GM23338 (cell line): ENCODE measurements around the gene RGS3. TPM values are rescaled to one million over a fixed set of nuclear protein-coding genes. Genes with fewer than 3 reads are reported as not detected.

Experiments used
- ATAC-seq: fragments of 200-7000 bp; cut with Tn5 transposase; 3 replicates; pipeline ENCODE4 v1.9.1; 2020
- DNase-seq: peaks from one replicate; pipeline ENCODE4 v3.0.0-alpha.2; 2015; ENCODE audit warnings: low spot score
- H2AFZ ChIP-seq: fragments of 200-600 bp; sonication (generic); 2 replicates; pipeline ENCODE4 v1.8.0; 2016; ENCODE audit warnings: antibody characterized with exemption, mild to moderate bottlenecking, moderate library complexity
- H3F3A ChIP-seq: fragments of 200-600 bp; sonication (generic); replicated peaks from 2 replicates; pipeline ENCODE4 v1.8.0; 2017; ENCODE audit warnings: antibody characterized with exemption, mixed run types, low read depth
- H3K27ac ChIP-seq: fragments of 200-600 bp; sonication (generic); 2 replicates; pipeline ENCODE4 v1.6.1; 2016; ENCODE audit warnings: low read depth
- H3K27me3 ChIP-seq: fragments of 200-600 bp; sonication (generic); 2 replicates; pipeline ENCODE4 v1.8.0; 2016; ENCODE audit warnings: mild to moderate bottlenecking, mixed run types, moderate library complexity; ENCODE audit not compliant: insufficient read depth
- H3K36me3 ChIP-seq: fragments of 200-600 bp; sonication (generic); 2 replicates; pipeline ENCODE4 v1.8.0; 2016; ENCODE audit warnings: mild to moderate bottlenecking; ENCODE audit not compliant: insufficient read depth
- H3K4me1 ChIP-seq: fragments of 200-600 bp; sonication (generic); 2 replicates; pipeline ENCODE4 v1.8.0; 2016; ENCODE audit warnings: mild to moderate bottlenecking, moderate library complexity; ENCODE audit not compliant: insufficient read depth
- H3K4me2 ChIP-seq: fragments of 200-600 bp; sonication (generic); 2 replicates; pipeline ENCODE4 v1.7.1; 2017; ENCODE audit warnings: mixed run types
- H3K4me3 ChIP-seq: fragments of 200-600 bp; sonication (generic); 2 replicates; pipeline ENCODE4 v1.6.1; 2016; ENCODE audit warnings: mixed run types
- H3K79me2 ChIP-seq: fragments of 200-600 bp; sonication (generic); replicated peaks from 2 replicates; pipeline ENCODE4 v1.8.0; 2017; ENCODE audit warnings: mild to moderate bottlenecking; ENCODE audit not compliant: insufficient read depth
- H3K9me2 ChIP-seq: fragments of 200-600 bp; sonication (generic); 2 replicates; pipeline ENCODE4 v1.8.0; 2017; ENCODE audit not compliant: insufficient read depth
- H4K20me1 ChIP-seq: fragments of 200-600 bp; sonication (generic); replicated peaks from 2 replicates; pipeline ENCODE4 v1.8.0; 2017; ENCODE audit warnings: mild to moderate bottlenecking; ENCODE audit not compliant: insufficient read depth
- H3K27ac Mint-ChIP-seq: 2 replicates; pipeline ENCODE4 v1.8.0; 2020; ENCODE audit warnings: inconsistent platforms, mild to moderate bottlenecking, moderate library complexity, mixed read lengths
- H3K27me3 Mint-ChIP-seq: 3 replicates; pipeline ENCODE4 v1.8.0; 2022; ENCODE audit warnings: low read depth, mild to moderate bottlenecking, moderate library complexity, mixed read lengths, inconsistent platforms; ENCODE audit not compliant: insufficient read depth, poor library complexity
- H3K36me3 Mint-ChIP-seq: 3 replicates; pipeline ENCODE4 v1.8.0; 2021; ENCODE audit warnings: low read depth, mild to moderate bottlenecking, inconsistent platforms, moderate library complexity, mixed read lengths
- H3K4me1 Mint-ChIP-seq: 3 replicates; pipeline ENCODE4 v1.8.0; 2020; ENCODE audit warnings: mild to moderate bottlenecking, inconsistent platforms, mixed read lengths
- H3K4me3 Mint-ChIP-seq: 3 replicates; pipeline ENCODE4 v1.8.0; 2021; ENCODE audit warnings: moderate library complexity, mild to moderate bottlenecking, inconsistent platforms, mixed read lengths
- H3K9me3 Mint-ChIP-seq: 3 replicates; pipeline ENCODE4 v1.8.0; 2020; ENCODE audit warnings: moderate library complexity, mild to moderate bottlenecking, inconsistent platforms, mixed read lengths
- CREB1 ChIP-seq: fragments of 250-450 bp; sonication (Bioruptor Pico); IDR thresholded peaks from 2 replicates; pipeline ENCODE4 v1.5.0; 2020; ENCODE audit warnings: low read depth, mild to moderate bottlenecking, moderate library complexity
- EZH2 ChIP-seq: fragments of 200-600 bp; sonication (generic); IDR thresholded peaks from one replicate; pipeline ENCODE4 v1.8.0; 2017; ENCODE audit warnings: antibody characterized with exemption, mild to moderate bottlenecking, low read depth; ENCODE audit not compliant: unreplicated experiment
- EZH2phosphoT487 ChIP-seq: fragments of 200-600 bp; sonication (generic); IDR thresholded peaks from one replicate; pipeline ENCODE4 v1.8.1; 2018; ENCODE audit warnings: antibody characterized with exemption; ENCODE audit not compliant: unreplicated experiment
- JUNB ChIP-seq: IDR thresholded peaks from one replicate; pipeline ENCODE4 v1.6.1; 2016; ENCODE audit warnings: antibody characterized with exemption; ENCODE audit not compliant: unreplicated experiment
- NANOG ChIP-seq: IDR thresholded peaks from 2 replicates; pipeline ENCODE4 v1.6.1; 2016; ENCODE audit warnings: antibody characterized with exemption, borderline replicate concordance
- POLR2AphosphoS5 ChIP-seq: IDR thresholded peaks from 2 replicates; pipeline ENCODE4 v1.6.1; 2016; ENCODE audit warnings: antibody characterized with exemption, low read depth
- STAT1 ChIP-seq: IDR thresholded peaks from one replicate; pipeline ENCODE4 v1.6.1; 2016; ENCODE audit warnings: antibody characterized with exemption; ENCODE audit not compliant: unreplicated experiment
- ZNF114 ChIP-seq: fragments of 250-450 bp; sonication (Bioruptor Pico); IDR thresholded peaks from 2 replicates; pipeline ENCODE4 v1.5.0; 2020; ENCODE audit warnings: mild to moderate bottlenecking, moderate library complexity
- ZNF331 ChIP-seq: fragments of 250-450 bp; sonication (Bioruptor Pico); IDR thresholded peaks from 2 replicates; pipeline ENCODE4 v1.5.0; 2020; ENCODE audit warnings: low read depth, mild to moderate bottlenecking, moderate library complexity
- polyA plus RNA-seq: library from polyadenylated mRNA; unstranded; fragments of >200 nt; fragmentation: Nextera tagmentation; extraction: Ambion mirVana; gene quantifications from 2 replicates; pipeline ENCODE4 v1.2.1, GENCODE V29; 2016
- total RNA-seq: library from RNA; depleted of rRNA; stranded (reverse); fragments of >200 nt; shearing (Covaris generic); gene quantifications from 2 replicates; pipeline ENCODE4 v1.2.3, GENCODE V29; 2014
- TF ChIP-seq, protein P1 (sequence below): IDR thresholded peaks from one replicate; pipeline ENCODE4 v1.6.1; 2018; ENCODE audit warnings: antibody characterized with exemption; ENCODE audit not compliant: unreplicated experiment
- TF ChIP-seq, protein P2 (sequence below): IDR thresholded peaks from 2 replicates; pipeline ENCODE4 v1.6.1; 2016; ENCODE audit warnings: antibody characterized with exemption
- TF ChIP-seq, protein P3 (sequence below): fragments of 250-450 bp; sonication (Bioruptor Pico); IDR thresholded peaks from 2 replicates; pipeline ENCODE4 v1.5.0; 2020; ENCODE audit warnings: mild to moderate bottlenecking, moderate library complexity
- TF ChIP-seq, protein P4 (sequence below), 2 experiments: fragments of 200-600 bp in 1 of 2; sonication (generic) in 1 of 2; conservative IDR thresholded peaks; 2 replicates each; pipeline versions ENCODE4 v1.5.1 to v1.6.1; 2016 to 2017; ENCODE audit warnings: antibody characterized with exemption in 2 of 2, low read depth in 2 of 2, mild to moderate bottlenecking in 2 of 2, moderate library complexity in 1 of 2

Gene RGS3
- total and polyA plus RNA-seq, 2 experiments from 2014 or later, result 14.2 to 24.3 TPM

GRCh38 chr9:113568081-113568435 is 104.5 kb downstream of the RGS3 start:
- TF ChIP-seq, protein P1, sequence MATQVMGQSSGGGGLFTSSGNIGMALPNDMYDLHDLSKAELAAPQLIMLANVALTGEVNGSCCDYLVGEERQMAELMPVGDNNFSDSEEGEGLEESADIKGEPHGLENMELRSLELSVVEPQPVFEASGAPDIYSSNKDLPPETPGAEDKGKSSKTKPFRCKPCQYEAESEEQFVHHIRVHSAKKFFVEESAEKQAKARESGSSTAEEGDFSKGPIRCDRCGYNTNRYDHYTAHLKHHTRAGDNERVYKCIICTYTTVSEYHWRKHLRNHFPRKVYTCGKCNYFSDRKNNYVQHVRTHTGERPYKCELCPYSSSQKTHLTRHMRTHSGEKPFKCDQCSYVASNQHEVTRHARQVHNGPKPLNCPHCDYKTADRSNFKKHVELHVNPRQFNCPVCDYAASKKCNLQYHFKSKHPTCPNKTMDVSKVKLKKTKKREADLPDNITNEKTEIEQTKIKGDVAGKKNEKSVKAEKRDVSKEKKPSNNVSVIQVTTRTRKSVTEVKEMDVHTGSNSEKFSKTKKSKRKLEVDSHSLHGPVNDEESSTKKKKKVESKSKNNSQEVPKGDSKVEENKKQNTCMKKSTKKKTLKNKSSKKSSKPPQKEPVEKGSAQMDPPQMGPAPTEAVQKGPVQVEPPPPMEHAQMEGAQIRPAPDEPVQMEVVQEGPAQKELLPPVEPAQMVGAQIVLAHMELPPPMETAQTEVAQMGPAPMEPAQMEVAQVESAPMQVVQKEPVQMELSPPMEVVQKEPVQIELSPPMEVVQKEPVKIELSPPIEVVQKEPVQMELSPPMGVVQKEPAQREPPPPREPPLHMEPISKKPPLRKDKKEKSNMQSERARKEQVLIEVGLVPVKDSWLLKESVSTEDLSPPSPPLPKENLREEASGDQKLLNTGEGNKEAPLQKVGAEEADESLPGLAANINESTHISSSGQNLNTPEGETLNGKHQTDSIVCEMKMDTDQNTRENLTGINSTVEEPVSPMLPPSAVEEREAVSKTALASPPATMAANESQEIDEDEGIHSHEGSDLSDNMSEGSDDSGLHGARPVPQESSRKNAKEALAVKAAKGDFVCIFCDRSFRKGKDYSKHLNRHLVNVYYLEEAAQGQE, result no peak
- TF ChIP-seq STAT1 (no peak), CREB1 (CRISPR knock-in tag) (no peak), ZNF114 (CRISPR knock-in tag) (no peak), NANOG (no peak), JUNB (no peak), ZNF331 (CRISPR knock-in tag) (no peak), EZH2phosphoT487 (no peak), EZH2 (no peak), POLR2AphosphoS5 (no peak)
- TF ChIP-seq, protein P2, sequence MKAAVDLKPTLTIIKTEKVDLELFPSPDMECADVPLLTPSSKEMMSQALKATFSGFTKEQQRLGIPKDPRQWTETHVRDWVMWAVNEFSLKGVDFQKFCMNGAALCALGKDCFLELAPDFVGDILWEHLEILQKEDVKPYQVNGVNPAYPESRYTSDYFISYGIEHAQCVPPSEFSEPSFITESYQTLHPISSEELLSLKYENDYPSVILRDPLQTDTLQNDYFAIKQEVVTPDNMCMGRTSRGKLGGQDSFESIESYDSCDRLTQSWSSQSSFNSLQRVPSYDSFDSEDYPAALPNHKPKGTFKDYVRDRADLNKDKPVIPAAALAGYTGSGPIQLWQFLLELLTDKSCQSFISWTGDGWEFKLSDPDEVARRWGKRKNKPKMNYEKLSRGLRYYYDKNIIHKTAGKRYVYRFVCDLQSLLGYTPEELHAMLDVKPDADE, result no peak
- TF ChIP-seq, protein P3, sequence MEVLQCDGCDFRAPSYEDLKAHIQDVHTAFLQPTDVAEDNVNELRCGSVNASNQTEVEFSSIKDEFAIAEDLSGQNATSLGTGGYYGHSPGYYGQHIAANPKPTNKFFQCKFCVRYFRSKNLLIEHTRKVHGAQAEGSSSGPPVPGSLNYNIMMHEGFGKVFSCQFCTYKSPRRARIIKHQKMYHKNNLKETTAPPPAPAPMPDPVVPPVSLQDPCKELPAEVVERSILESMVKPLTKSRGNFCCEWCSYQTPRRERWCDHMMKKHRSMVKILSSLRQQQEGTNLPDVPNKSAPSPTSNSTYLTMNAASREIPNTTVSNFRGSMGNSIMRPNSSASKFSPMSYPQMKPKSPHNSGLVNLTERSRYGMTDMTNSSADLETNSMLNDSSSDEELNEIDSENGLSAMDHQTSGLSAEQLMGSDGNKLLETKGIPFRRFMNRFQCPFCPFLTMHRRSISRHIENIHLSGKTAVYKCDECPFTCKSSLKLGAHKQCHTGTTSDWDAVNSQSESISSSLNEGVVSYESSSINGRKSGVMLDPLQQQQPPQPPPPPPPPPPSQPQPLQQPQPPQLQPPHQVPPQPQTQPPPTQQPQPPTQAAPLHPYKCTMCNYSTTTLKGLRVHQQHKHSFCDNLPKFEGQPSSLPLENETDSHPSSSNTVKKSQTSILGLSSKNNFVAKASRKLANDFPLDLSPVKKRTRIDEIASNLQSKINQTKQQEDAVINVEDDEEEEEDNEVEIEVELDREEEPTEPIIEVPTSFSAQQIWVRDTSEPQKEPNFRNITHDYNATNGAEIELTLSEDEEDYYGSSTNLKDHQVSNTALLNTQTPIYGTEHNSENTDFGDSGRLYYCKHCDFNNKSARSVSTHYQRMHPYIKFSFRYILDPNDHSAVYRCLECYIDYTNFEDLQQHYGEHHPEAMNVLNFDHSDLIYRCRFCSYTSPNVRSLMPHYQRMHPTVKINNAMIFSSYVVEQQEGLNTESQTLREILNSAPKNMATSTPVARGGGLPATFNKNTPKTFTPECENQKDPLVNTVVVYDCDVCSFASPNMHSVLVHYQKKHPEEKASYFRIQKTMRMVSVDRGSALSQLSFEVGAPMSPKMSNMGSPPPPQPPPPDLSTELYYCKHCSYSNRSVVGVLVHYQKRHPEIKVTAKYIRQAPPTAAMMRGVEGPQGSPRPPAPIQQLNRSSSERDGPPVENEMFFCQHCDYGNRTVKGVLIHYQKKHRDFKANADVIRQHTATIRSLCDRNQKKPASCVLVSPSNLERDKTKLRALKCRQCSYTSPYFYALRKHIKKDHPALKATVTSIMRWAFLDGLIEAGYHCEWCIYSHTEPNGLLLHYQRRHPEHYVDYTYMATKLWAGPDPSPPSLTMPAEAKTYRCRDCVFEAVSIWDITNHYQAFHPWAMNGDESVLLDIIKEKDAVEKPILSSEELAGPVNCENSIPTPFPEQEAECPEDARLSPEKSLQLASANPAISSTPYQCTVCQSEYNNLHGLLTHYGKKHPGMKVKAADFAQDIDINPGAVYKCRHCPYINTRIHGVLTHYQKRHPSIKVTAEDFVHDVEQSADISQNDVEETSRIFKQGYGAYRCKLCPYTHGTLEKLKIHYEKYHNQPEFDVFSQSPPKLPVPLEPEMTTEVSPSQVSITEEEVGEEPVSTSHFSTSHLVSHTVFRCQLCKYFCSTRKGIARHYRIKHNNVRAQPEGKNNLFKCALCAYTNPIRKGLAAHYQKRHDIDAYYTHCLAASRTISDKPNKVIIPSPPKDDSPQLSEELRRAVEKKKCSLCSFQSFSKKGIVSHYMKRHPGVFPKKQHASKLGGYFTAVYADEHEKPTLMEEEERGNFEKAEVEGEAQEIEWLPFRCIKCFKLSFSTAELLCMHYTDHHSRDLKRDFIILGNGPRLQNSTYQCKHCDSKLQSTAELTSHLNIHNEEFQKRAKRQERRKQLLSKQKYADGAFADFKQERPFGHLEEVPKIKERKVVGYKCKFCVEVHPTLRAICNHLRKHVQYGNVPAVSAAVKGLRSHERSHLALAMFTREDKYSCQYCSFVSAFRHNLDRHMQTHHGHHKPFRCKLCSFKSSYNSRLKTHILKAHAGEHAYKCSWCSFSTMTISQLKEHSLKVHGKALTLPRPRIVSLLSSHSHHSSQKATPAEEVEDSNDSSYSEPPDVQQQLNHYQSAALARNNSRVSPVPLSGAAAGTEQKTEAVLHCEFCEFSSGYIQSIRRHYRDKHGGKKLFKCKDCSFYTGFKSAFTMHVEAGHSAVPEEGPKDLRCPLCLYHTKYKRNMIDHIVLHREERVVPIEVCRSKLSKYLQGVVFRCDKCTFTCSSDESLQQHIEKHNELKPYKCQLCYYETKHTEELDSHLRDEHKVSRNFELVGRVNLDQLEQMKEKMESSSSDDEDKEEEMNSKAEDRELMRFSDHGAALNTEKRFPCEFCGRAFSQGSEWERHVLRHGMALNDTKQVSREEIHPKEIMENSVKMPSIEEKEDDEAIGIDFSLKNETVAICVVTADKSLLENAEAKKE (CRISPR knock-in tag), result no peak
- TF ChIP-seq, protein P4, sequence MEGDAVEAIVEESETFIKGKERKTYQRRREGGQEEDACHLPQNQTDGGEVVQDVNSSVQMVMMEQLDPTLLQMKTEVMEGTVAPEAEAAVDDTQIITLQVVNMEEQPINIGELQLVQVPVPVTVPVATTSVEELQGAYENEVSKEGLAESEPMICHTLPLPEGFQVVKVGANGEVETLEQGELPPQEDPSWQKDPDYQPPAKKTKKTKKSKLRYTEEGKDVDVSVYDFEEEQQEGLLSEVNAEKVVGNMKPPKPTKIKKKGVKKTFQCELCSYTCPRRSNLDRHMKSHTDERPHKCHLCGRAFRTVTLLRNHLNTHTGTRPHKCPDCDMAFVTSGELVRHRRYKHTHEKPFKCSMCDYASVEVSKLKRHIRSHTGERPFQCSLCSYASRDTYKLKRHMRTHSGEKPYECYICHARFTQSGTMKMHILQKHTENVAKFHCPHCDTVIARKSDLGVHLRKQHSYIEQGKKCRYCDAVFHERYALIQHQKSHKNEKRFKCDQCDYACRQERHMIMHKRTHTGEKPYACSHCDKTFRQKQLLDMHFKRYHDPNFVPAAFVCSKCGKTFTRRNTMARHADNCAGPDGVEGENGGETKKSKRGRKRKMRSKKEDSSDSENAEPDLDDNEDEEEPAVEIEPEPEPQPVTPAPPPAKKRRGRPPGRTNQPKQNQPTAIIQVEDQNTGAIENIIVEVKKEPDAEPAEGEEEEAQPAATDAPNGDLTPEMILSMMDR (conservative IDR thresholded peaks at IDR 0.05; ENCODE audit: low read depth in 2 of 2), result no peak
- H3K27me3 Mint-ChIP-seq, result peaks cover 1% of the 10 kb centered on the region
- no peaks in the 10 kb centered on the region; the same call in 2 of the 3 replicates for H3K9me3 Mint-ChIP-seq
- Histone ChIP-seq H4K20me1 (no peaks in the 10 kb centered on the region), H3K79me2 (no peaks in the 10 kb centered on the region), H2AFZ (no peak overlapping the region), H3K9me2 (no peaks in the 10 kb centered on the region), H3K36me3 (no peaks in the 10 kb centered on the region), H3K4me2 (no peak overlapping the region), H3K27ac (no peak overlapping the region), H3K4me3 (no peak overlapping the region), H3F3A (no peaks in the 10 kb centered on the region), H3K27me3 (no peaks in the 10 kb centered on the region), H3K4me1 (peaks cover 5% of the 10 kb centered on the region; the same call in 1 of the 2 replicates)
- ATAC-seq (no peak), DNase-seq (no peak)
- H3K4me1 Mint-ChIP-seq, result peaks cover 22% of the 10 kb centered on the region
- H3K36me3 Mint-ChIP-seq, result no peaks in the 10 kb centered on the region
- no peak overlapping the region for H3K27ac Mint-ChIP-seq
- no peak overlapping the region for H3K4me3 Mint-ChIP-seq
